Esophagus muscularis mucosa (tissue), 3 donors: ENCODE results near the gene PTPN14.

ENCODE experiments used
- CTCF ChIP-seq, 3 experiments: fragments of 200-600 bp in 2 of 3; fragments of 450-650 bp in 1 of 3; sonication (generic) in 2 of 3; IDR thresholded peaks; one replicate each; pipeline ENCODE4 v1.5.1; 2017 to 2019; ENCODE audit warnings: antibody characterized with exemption in 3 of 3, mild to moderate bottlenecking in 2 of 3, moderate library complexity in 1 of 3
- POLR2A ChIP-seq: fragments of 450-650 bp; IDR thresholded peaks from one replicate; pipeline ENCODE4 v1.6.1; 2017; ENCODE audit warnings: antibody characterized with exemption, moderate library complexity, mild to moderate bottlenecking, low read depth

- TF ChIP-seq CTCF (IDR thresholded peaks at IDR 0.05) = no peak
- no peak for TF ChIP-seq POLR2A
Measured at GRCh38 chr1:214331180-214331579, 220.2 kb downstream of the PTPN14 start.
